H1 (cell line): Measurements from ENCODE around the gene TTLL9. TPM values are rescaled to one million over a fixed set of nuclear protein-coding genes. Genes with fewer than 3 reads are reported as not detected.
A peak's percentile ranks its signal among the peaks of the same experiment; 100 is the strongest.

Experiments used
- CTCF ChIA-PET: fragments of 300-600 bp; sonication (Branson Sonifier 250); formaldehyde crosslinking; loops from one replicate; lab custom pipeline; 2021; ENCODE audit not compliant: partially characterized antibody; lab: Charles Lee
- POLR2A ChIA-PET: fragments of 300-600 bp; sonication (Branson Sonifier 250); formaldehyde crosslinking; loops from one replicate; lab custom pipeline; 2021; ENCODE audit warnings: inconsistent platforms; ENCODE audit not compliant: partially characterized antibody; lab: Charles Lee
- DNase-seq, 2 experiments: peaks; one replicate each; pipeline versions ENCODE4 v3.0.0 to v3.0.0-alpha.2; 2010 to 2022; ENCODE audit warnings: low spot score in 2 of 2, low read depth in 1 of 2, mixed read lengths in 1 of 2
- FAIRE-seq: peaks from 2 replicates; lab custom pipeline; 2011; peaks lifted over from hg19 to GRCh38; lab: Jason Lieb, UNC
- H2AFZ ChIP-seq: 2 replicates; pipeline ENCODE4 v1.8.1; 2012; ENCODE audit warnings: low read length, inconsistent platforms
- H2AK5ac ChIP-seq: 2 replicates; pipeline ENCODE4 v1.6.1; 2013; ENCODE audit warnings: low read depth, low read length
- H2BK120ac ChIP-seq: replicated peaks from 2 replicates; pipeline ENCODE3; 2013; ENCODE audit warnings: low read depth, low read length, inconsistent platforms
- H2BK12ac ChIP-seq: 2 replicates; pipeline ENCODE4 v1.6.1; 2013; ENCODE audit warnings: low read depth, low read length
- H2BK15ac ChIP-seq: 2 replicates; pipeline ENCODE4 v1.6.1; 2013; ENCODE audit warnings: low read length
- H2BK20ac ChIP-seq: 2 replicates; pipeline ENCODE4 v1.6.1; 2013; ENCODE audit warnings: low read length
- H2BK5ac ChIP-seq: 2 replicates; pipeline ENCODE4 v1.6.1; 2013; ENCODE audit warnings: low read depth, low read length
- H3K14ac ChIP-seq: 2 replicates; pipeline ENCODE4 v1.6.1; 2013; ENCODE audit warnings: inconsistent platforms; ENCODE audit not compliant: insufficient read length
- H3K18ac ChIP-seq: 2 replicates; pipeline ENCODE4 v1.6.1; 2013; ENCODE audit warnings: low read length; ENCODE audit errors: extremely low read depth
- H3K23ac ChIP-seq: 2 replicates; pipeline ENCODE4 v1.6.1; 2013; ENCODE audit warnings: inconsistent platforms; ENCODE audit not compliant: insufficient read length
- H3K23me2 ChIP-seq: 2 replicates; pipeline ENCODE4 v1.6.1; 2013; ENCODE audit warnings: low read depth, low read length
- H3K27ac ChIP-seq: 2 replicates; pipeline ENCODE4 v1.6.1; 2011; ENCODE audit warnings: low read depth, low read length, inconsistent platforms
- H3K27me3 ChIP-seq, 4 experiments: replicated peaks in 1 of 4; 1 replicate in 1 of 4; 2 replicates in 3 of 4; pipeline versions ENCODE4 v1.6.1 to v1.8.1; 2011 to 2013; ENCODE audit warnings: low read length in 3 of 4, mild to moderate bottlenecking in 3 of 4, inconsistent platforms in 2 of 4, mixed read lengths in 2 of 4, moderate library complexity in 1 of 4; ENCODE audit not compliant: control insufficient read depth in 3 of 4, insufficient read depth in 3 of 4; ENCODE audit errors: extremely low read depth in 1 of 4
- H3K36me3 ChIP-seq, 4 experiments: 2 replicates each; pipeline versions ENCODE4 v1.6.1 to v1.8.1; 2011 to 2013; ENCODE audit warnings: mild to moderate bottlenecking in 4 of 4, low read length in 3 of 4, moderate library complexity in 2 of 4, control low read depth in 1 of 4, inconsistent platforms in 1 of 4; ENCODE audit not compliant: insufficient read depth in 4 of 4, control insufficient read depth in 2 of 4
- H3K4ac ChIP-seq: replicated peaks from 2 replicates; pipeline ENCODE3; 2013; ENCODE audit warnings: low read length, low read depth, mixed read lengths, inconsistent platforms; ENCODE audit not compliant: insufficient read length
- H3K4me1 ChIP-seq, 4 experiments: replicated peaks in 1 of 4; 1 replicate in 1 of 4; 2 replicates in 3 of 4; pipeline versions ENCODE4 v1.6.1 to v1.8.1; 2011 to 2013; ENCODE audit warnings: low read length in 3 of 4, inconsistent platforms in 2 of 4, mixed read lengths in 1 of 4; ENCODE audit not compliant: insufficient read depth in 4 of 4, control insufficient read depth in 3 of 4
- H3K4me2 ChIP-seq, 2 experiments: 2 replicates each; pipeline versions ENCODE4 v1.6.1 to v1.8.1; 2011 to 2013; ENCODE audit warnings: low read depth in 2 of 2, low read length in 2 of 2, control low read depth in 1 of 2, inconsistent platforms in 1 of 2, mild to moderate bottlenecking in 1 of 2; ENCODE audit not compliant: insufficient read depth in 1 of 2
- H3K4me3 ChIP-seq, 4 experiments: fragments of 200-600, 300-600 bp in 1 of 4; sonication (generic), shearing (Covaris generic), sonication (Bioruptor Twin) in 1 of 4; 2 replicates each; pipeline versions ENCODE4 v1.5.1 to v1.8.1; 2011 to 2016; ENCODE audit warnings: low read length in 4 of 4, low read depth in 3 of 4, control low read depth in 2 of 4, inconsistent platforms in 2 of 4, mild to moderate bottlenecking in 2 of 4, mixed read lengths in 1 of 4, moderate library complexity in 1 of 4; ENCODE audit not compliant: insufficient read depth in 2 of 4; ENCODE audit errors: extremely low read depth in 1 of 4
- H3K56ac ChIP-seq: replicated peaks from 2 replicates; pipeline ENCODE3; 2013; ENCODE audit warnings: low read depth, mild to moderate bottlenecking, mixed read lengths, low read length, inconsistent platforms; ENCODE audit not compliant: insufficient read length
- H3K79me1 ChIP-seq: 2 replicates; pipeline ENCODE4 v1.6.1; 2013; ENCODE audit warnings: low read depth, low read length, control low read depth
- H3K79me2 ChIP-seq, 2 experiments: 2 replicates each; pipeline versions ENCODE4 v1.6.1 to v1.8.1; 2012 to 2013; ENCODE audit warnings: low read length in 2 of 2, mild to moderate bottlenecking in 2 of 2, inconsistent platforms in 1 of 2; ENCODE audit not compliant: insufficient read depth in 2 of 2, control insufficient read depth in 1 of 2
- H3K9ac ChIP-seq, 4 experiments: replicated peaks in 1 of 4; 1 replicate in 1 of 4; 2 replicates in 3 of 4; pipeline versions ENCODE4 v1.6.1 to v1.8.1; 2011 to 2013; ENCODE audit warnings: low read depth in 3 of 4, low read length in 3 of 4, control low read depth in 2 of 4, mild to moderate bottlenecking in 2 of 4, moderate library complexity in 2 of 4, inconsistent platforms in 1 of 4; ENCODE audit errors: extremely low read depth in 1 of 4
- H3K9me3 ChIP-seq, 2 experiments: 2 replicates each; pipeline versions ENCODE4 v1.6.1 to v1.8.1; 2012 to 2013; ENCODE audit warnings: mild to moderate bottlenecking in 2 of 2, moderate library complexity in 2 of 2, control low read depth in 1 of 2, inconsistent platforms in 1 of 2, low read depth in 1 of 2, low read length in 1 of 2, mixed read lengths in 1 of 2; ENCODE audit not compliant: insufficient read depth in 2 of 2
- H4K20me1 ChIP-seq, 2 experiments: replicated peaks in 1 of 2; 2 replicates each; pipeline versions ENCODE3 to v1.8.1; 2011 to 2013; ENCODE audit warnings: inconsistent platforms in 2 of 2, low read length in 2 of 2, mild to moderate bottlenecking in 1 of 2; ENCODE audit not compliant: insufficient read depth in 2 of 2, control insufficient read depth in 1 of 2
- H4K5ac ChIP-seq: 2 replicates; pipeline ENCODE4 v1.6.1; 2013; ENCODE audit warnings: low read length, low read depth, mixed read lengths, inconsistent platforms; ENCODE audit not compliant: insufficient read length
- H4K8ac ChIP-seq: 2 replicates; pipeline ENCODE4 v1.8.0; 2013; ENCODE audit warnings: mild to moderate bottlenecking, moderate library complexity, low read length, inconsistent platforms; ENCODE audit not compliant: insufficient read depth; ENCODE audit errors: extremely low read depth
- H4K91ac ChIP-seq: replicated peaks from 2 replicates; pipeline ENCODE3; 2013; ENCODE audit warnings: low read length, mixed read lengths, inconsistent platforms; ENCODE audit not compliant: insufficient read length
- WGBS, 2 experiments: shearing (Covaris generic) in 1 of 2; methylation state at CpG; one replicate each; pipeline versions ENCODE4 v1.1.6 to v1.1.7; 2013 to 2015; ENCODE audit warnings: low lambda C conversion rate in 2 of 2, mixed read lengths in 2 of 2, inconsistent platforms in 1 of 2, low coverage in 1 of 2, missing lambda C conversion rate in 1 of 2; ENCODE audit not compliant: insufficient replicate concordance in 2 of 2, insufficient coverage in 1 of 2, insufficient read length in 1 of 2; ENCODE audit errors: extremely low coverage in 1 of 2, missing lambda C conversion rate in 1 of 2; 5-methylcytosine and 5-hydroxymethylcytosine counted together
- polyA plus RNA-seq, 7 experiments: library from polyadenylated mRNA; depleted of rRNA in 3 of 7; stranded (reverse) in 5 of 7; unstranded in 2 of 7; fragments of >200 nt in 5 of 7; fragments of 200-250 nt in 2 of 7; gene quantifications; 1 replicate in 5 of 7; 2 replicates in 1 of 7; 4 replicates in 1 of 7; pipeline versions ENCODE4 v1.2.1 to v1.2.3, GENCODE V29; 2011 to 2013; ENCODE audit warnings: missing spikeins in 2 of 7, mixed read lengths in 2 of 7
- total RNA-seq: library from RNA; stranded (reverse); fragmentation: NEBNext Ultra II Directional; extraction: Animal tissue kit (Norgen Biotek cat#: 25700); gene quantifications from 2 replicates; pipeline ENCODE4 v1.2.1, GENCODE V29; 2021

TTLL9 gene
- total and polyA plus RNA-seq, 2 of the 8 experiments (the other 6 are each of a cell fraction or from before 2014, with no cell fraction given) = 0.06 TPM; not detected in 1

- H3K23me2 ChIP-seq = peaks cover 4% of the 10 kb centered on the region; the same call in 1 of the 2 replicates
- no peaks in the 10 kb centered on the region for H3K79me2 ChIP-seq
- 75% methylated on average over 2 of the region's 2 CpGs; no CpG with 5 or more reads in 1 of the 2 experiments for WGBS, 2 experiments
- H2BK15ac ChIP-seq = no peak overlapping the region
- H2BK120ac ChIP-seq = no peak overlapping the region
- H2BK12ac ChIP-seq = no peak overlapping the region
- no peak overlapping the region for H3K23ac ChIP-seq
- H4K20me1 ChIP-seq = no peaks in the 10 kb centered on the region
- H3K9me3 ChIP-seq = no peaks in the 10 kb centered on the region
- CTCF ChIA-PET = interaction anchor here (0.6 to 3.1 kb wide), 6 partner anchors 13 to 178 kb away, joined by 3 to 10 read pairs (median 4); partner anchors contain the start of gene PDRG1
- H3K4me1 ChIP-seq = no peaks in the 10 kb centered on the region; a peak in 1 of 7 replicates
- H3K14ac ChIP-seq = no peak overlapping the region
- no peak overlapping the region for H2AK5ac ChIP-seq
- no peak overlapping the region for H4K91ac ChIP-seq
- peak overlapping the region in 1 of 4 experiments; percentile 24; a peak in 1 of 7 replicates for H3K9ac ChIP-seq
- POLR2A ChIA-PET = interaction anchor here (0.7 kb wide), 1 partner anchor 783 kb away, joined by 3 read pairs; no protein-coding TSS in a partner anchor
- H3K79me1 ChIP-seq = no peaks in the 10 kb centered on the region
- no peak overlapping the region for H3K4ac ChIP-seq
- H3K27ac ChIP-seq = no peak overlapping the region
- no peak overlapping the region for H2BK20ac ChIP-seq
- no peak overlapping the region for H2AFZ ChIP-seq
- no peak overlapping the region for H2BK5ac ChIP-seq
- peaks cover 0 to 3% (median 0%) of the 10 kb centered on the region in 4 experiments; a peak in 2 of 7 replicates for H3K27me3 ChIP-seq
- FAIRE-seq (no peak), DNase-seq (no peak)
- H3K36me3 ChIP-seq = no peaks in the 10 kb centered on the region
- no peak overlapping the region for H3K4me2 ChIP-seq
- no peak overlapping the region for H3K56ac ChIP-seq
- H4K8ac ChIP-seq = no peak overlapping the region
- no peak overlapping the region for H4K5ac ChIP-seq
- no peak overlapping the region for H3K18ac ChIP-seq
- no peak overlapping the region for H3K4me3 ChIP-seq
Observed at GRCh38 chr20:31981784-31982183, 111.3 kb downstream of the TTLL9 start.
